GM18517 (cell line): ENCODE data around the gene DHRS3.
"Not testable (repeated sequence)": the region's sequence is repeated elsewhere in the genome, so short reads cannot be mapped to it uniquely, and the experiment has no call there.

Source experiments
- ATAC-seq: cut with Tn5 transposase; IDR thresholded peaks from one replicate; pipeline ENCODE4 v1.9.1; 2021; ENCODE audit warnings: mild to moderate bottlenecking, moderate library complexity; ENCODE audit not compliant: unreplicated experiment

DHRS3 gene

GRCh38 chr1:12541274-12542137 lies 76.5 kb downstream of the DHRS3 start:
- no peak for ATAC-seq

- ATAC-seq: no peak
Observed at GRCh38 chr1:12540580-12541273, 77.3 kb downstream of the DHRS3 start.

- ATAC-seq: no peak
Observed at GRCh38 chr1:12539705-12540579, 78.1 kb downstream of the DHRS3 start.

- ATAC-seq: no peak
Observed at GRCh38 chr1:12539320-12539704, 78.7 kb downstream of the DHRS3 start.

GRCh38 chr1:12538536-12538935 lies 79.5 kb downstream of the DHRS3 start:
- not testable (repeated sequence) for ATAC-seq

GRCh38 chr1:12537906-12538461 lies 80.0 kb downstream of the DHRS3 start:
- no peak for ATAC-seq

- ATAC-seq: no peak
Observed at GRCh38 chr1:12537294-12537693, 80.7 kb downstream of the DHRS3 start.

GRCh38 chr1:12536023-12536639 lies 81.9 kb downstream of the DHRS3 start:
- ATAC-seq: no peak

- ATAC-seq: no peak
Observed at GRCh38 chr1:12532405-12533315, 85.3 kb downstream of the DHRS3 start.

- ATAC-seq: no peak
Observed at GRCh38 chr1:12531179-12531499, 86.9 kb downstream of the DHRS3 start.

GRCh38 chr1:12530462-12531178 lies 87.4 kb downstream of the DHRS3 start:
- ATAC-seq: no peak

GRCh38 chr1:12529640-12530174 lies 88.3 kb downstream of the DHRS3 start:
- ATAC-seq: no peak

GRCh38 chr1:12528021-12528852 lies 89.8 kb downstream of the DHRS3 start:
- ATAC-seq: no peak

- ATAC-seq: no peak
Observed at GRCh38 chr1:12527564-12527963, 90.4 kb downstream of the DHRS3 start.

GRCh38 chr1:12525311-12526181 lies 92.5 kb downstream of the DHRS3 start:
- no peak for ATAC-seq

GRCh38 chr1:12524266-12524665 lies 93.7 kb downstream of the DHRS3 start:
- no peak for ATAC-seq

- ATAC-seq: not testable (repeated sequence)
Observed at GRCh38 chr1:12522780-12523179, 95.2 kb downstream of the DHRS3 start.
